ENCODE results near the gene CORO6.

CORO6 gene

DNA sequence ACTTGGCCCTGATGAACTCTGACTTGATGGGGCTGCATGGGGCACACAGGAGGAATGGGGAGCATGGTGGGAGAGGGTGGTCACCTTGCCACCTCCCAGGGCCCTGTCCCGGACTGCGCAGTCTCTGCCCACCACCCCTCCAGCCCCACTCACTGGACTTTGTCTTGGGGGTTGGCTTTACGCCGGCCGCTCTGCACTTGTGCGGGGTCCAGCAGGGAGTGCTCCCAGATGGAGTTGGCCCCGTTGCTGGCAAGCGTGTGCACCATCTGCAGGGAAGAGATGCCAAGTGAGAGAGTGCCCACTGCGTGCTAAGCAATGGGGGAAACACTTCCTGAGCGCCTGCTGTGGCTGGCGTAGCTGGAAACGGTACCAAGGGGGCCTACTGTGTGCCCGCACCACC lies 39.9 kb downstream of the CORO6 start:
- H3K4me2 ChIP-seq (ENCODE audit: low read depth, low read length), result no peak overlapping the region
- H3K27ac ChIP-seq (ENCODE audit: low read length), result no peak overlapping the region
- H4K20me1 ChIP-seq (ENCODE audit: insufficient read depth, low read length), result no peaks in the 10 kb centered on the region
- H3K9ac ChIP-seq (ENCODE audit: low read length), result no peak overlapping the region
- H3K27me3 ChIP-seq (replicated peaks; ENCODE audit: insufficient read depth, low read length), result no peaks in the 10 kb centered on the region
- no peak overlapping the region for H2AFZ ChIP-seq (ENCODE audit: low read length)
- DNase-seq, result no peak
- TF ChIP-seq EZH2 (optimal IDR thresholded peaks at IDR 0.05; ENCODE audit: low read depth, low read length) (no peak), EZH2phosphoT487 (IDR thresholded peaks at IDR 0.05; ENCODE audit: low read length) (no peak), CTCF (IDR thresholded peaks at IDR 0.05; ENCODE audit: low read length) (no peak)
- H3K9me2 ChIP-seq (replicated peaks; ENCODE audit: insufficient read depth, low read length), result no peaks in the 10 kb centered on the region
- H3K36me3 ChIP-seq (replicated peaks; ENCODE audit: insufficient read depth, low read length), result no peaks in the 10 kb centered on the region
- H3K79me2 ChIP-seq (ENCODE audit: low read length), result peaks cover 45% of the 10 kb centered on the region
- H3F3A ChIP-seq (ENCODE audit: insufficient read depth, low read length), result no peaks in the 10 kb centered on the region
- no peaks in the 10 kb centered on the region for H3K9me3 ChIP-seq (replicated peaks; ENCODE audit: insufficient read depth, low read length)
- no peak overlapping the region for H3K4me3 ChIP-seq (ENCODE audit: low read length)
- H3K4me1 ChIP-seq (ENCODE audit: low read length), result peaks cover 11% of the 10 kb centered on the region; the same call in 1 of the 2 replicates

DNA sequence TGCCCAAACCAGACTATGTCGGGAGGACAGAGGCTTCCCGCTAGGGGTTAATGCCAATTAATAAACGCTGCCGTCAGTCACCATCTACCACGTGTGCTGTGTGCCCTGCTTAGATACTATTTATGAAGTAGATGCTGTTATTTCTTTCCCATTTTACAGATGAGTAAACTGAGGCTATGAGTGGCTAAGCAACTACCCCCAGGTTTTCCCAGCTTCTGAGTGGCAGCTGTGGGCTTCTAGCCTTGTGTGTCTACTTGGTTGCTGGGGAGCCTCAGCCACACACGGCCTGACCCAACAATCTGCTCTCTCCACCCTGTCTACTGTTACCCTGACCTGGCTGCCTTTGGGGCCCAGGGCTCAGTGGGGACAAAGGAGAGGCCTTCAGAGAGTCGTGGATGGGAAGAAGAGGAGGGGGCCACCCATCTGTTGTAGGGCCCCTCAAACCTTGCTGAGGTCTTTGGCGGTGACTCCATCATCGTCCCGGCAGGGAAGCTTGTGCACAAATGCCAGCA lies 40.4 kb downstream of the CORO6 start:
- no peak overlapping the region for H3K9ac ChIP-seq (ENCODE audit: low read length)

DNA sequence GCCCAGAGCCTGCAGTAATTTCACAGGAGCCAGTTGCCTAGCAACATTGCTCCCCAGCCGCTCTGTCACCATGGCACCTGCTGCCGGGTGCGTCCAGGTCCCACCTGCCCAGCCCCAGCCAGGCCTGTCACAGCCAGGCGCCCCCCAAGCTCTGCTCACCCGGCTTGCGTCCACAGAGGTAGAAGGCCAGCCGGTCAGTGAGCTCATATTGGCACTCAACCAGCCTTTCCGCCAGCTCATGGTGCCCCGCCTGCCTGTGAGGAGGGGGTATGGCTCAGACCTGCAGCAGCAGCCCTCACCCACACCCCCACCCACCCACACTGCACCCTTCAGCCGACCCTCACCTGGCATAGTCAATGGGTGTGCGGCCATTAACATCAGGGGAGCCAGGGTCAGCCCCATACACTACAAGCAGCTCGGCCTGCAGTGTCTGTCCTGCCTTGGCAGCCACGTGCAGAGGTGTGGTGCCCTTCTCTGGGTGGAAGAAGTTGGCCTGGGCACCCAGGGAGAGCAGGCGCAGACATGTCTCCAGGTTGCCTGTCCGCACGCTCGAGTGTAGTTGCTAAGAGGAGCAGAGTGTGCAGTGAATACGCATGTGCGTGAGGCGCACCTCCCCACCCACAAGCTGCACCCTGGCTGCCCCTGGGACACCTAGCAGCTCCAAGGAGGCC lies 41.0 kb downstream of the CORO6 start:
- H3K9me2 ChIP-seq (replicated peaks; ENCODE audit: insufficient read depth, low read length), result no peaks in the 10 kb centered on the region
- no peak for DNase-seq
- H2AFZ ChIP-seq (ENCODE audit: low read length), result no peak overlapping the region
- no peak overlapping the region for H3K4me3 ChIP-seq (ENCODE audit: low read length)
- no peaks in the 10 kb centered on the region for H3K9me3 ChIP-seq (replicated peaks; ENCODE audit: insufficient read depth, low read length)
- H3F3A ChIP-seq (ENCODE audit: insufficient read depth, low read length), result no peaks in the 10 kb centered on the region
- no peak overlapping the region for H3K9ac ChIP-seq (ENCODE audit: low read length)
- no peaks in the 10 kb centered on the region for H3K27me3 ChIP-seq (replicated peaks; ENCODE audit: insufficient read depth, low read length)
- H3K27ac ChIP-seq (ENCODE audit: low read length), result no peak overlapping the region
- no peak for TF ChIP-seq EZH2phosphoT487 (IDR thresholded peaks at IDR 0.05; ENCODE audit: low read length)
- TF ChIP-seq EZH2 (optimal IDR thresholded peaks at IDR 0.05; ENCODE audit: low read depth, low read length), result no peak
- TF ChIP-seq CTCF (IDR thresholded peaks at IDR 0.05; ENCODE audit: low read length), result no peak
- no peaks in the 10 kb centered on the region for H3K36me3 ChIP-seq (replicated peaks; ENCODE audit: insufficient read depth, low read length)
- no peaks in the 10 kb centered on the region for H4K20me1 ChIP-seq (ENCODE audit: insufficient read depth, low read length)
- peaks cover 35% of the 10 kb centered on the region for H3K79me2 ChIP-seq (ENCODE audit: low read length)
- H3K4me2 ChIP-seq (ENCODE audit: low read depth, low read length), result no peak overlapping the region
- peaks cover 8% of the 10 kb centered on the region; the same call in 1 of the 2 replicates for H3K4me1 ChIP-seq (ENCODE audit: low read length)

More for the DNA sequence above, 40.4 kb downstream of the CORO6 start:
- H3K27ac ChIP-seq (ENCODE audit: low read length), result no peak overlapping the region
- H3K36me3 ChIP-seq (replicated peaks; ENCODE audit: insufficient read depth, low read length), result no peaks in the 10 kb centered on the region
- H3K4me3 ChIP-seq (ENCODE audit: low read length), result no peak overlapping the region
- no peaks in the 10 kb centered on the region for H3K9me2 ChIP-seq (replicated peaks; ENCODE audit: insufficient read depth, low read length)
- no peak for TF ChIP-seq CTCF (IDR thresholded peaks at IDR 0.05; ENCODE audit: low read length)
- no peak for TF ChIP-seq EZH2phosphoT487 (IDR thresholded peaks at IDR 0.05; ENCODE audit: low read length)
- no peak for TF ChIP-seq EZH2 (optimal IDR thresholded peaks at IDR 0.05; ENCODE audit: low read depth, low read length)
- H3F3A ChIP-seq (ENCODE audit: insufficient read depth, low read length), result no peaks in the 10 kb centered on the region
- no peaks in the 10 kb centered on the region for H3K27me3 ChIP-seq (replicated peaks; ENCODE audit: insufficient read depth, low read length)
- no peaks in the 10 kb centered on the region for H3K9me3 ChIP-seq (replicated peaks; ENCODE audit: insufficient read depth, low read length)
- no peak for DNase-seq
- H3K4me1 ChIP-seq (ENCODE audit: low read length), result peaks cover 8% of the 10 kb centered on the region; the same call in 1 of the 2 replicates
- peaks cover 41% of the 10 kb centered on the region for H3K79me2 ChIP-seq (ENCODE audit: low read length)
- no peaks in the 10 kb centered on the region for H4K20me1 ChIP-seq (ENCODE audit: insufficient read depth, low read length)
- H2AFZ ChIP-seq (ENCODE audit: low read length), result no peak overlapping the region
- no peak overlapping the region for H3K4me2 ChIP-seq (ENCODE audit: low read depth, low read length)
